ENCODE results near the gene PABPC3. TPM values are rescaled to one million over a fixed set of nuclear protein-coding genes. Genes with fewer than 3 reads are reported as not detected.
A peak's percentile ranks its signal among the peaks of the same experiment; 100 is the strongest.

The PABPC3 gene
- total RNA-seq, result under 1 TPM; 0.20 to 0.29 TPM

GRCh38 chr13:25095851-25096453, at the start of gene PABPC3:
PABPC3 (plus strand) TSS chr13:25096136; CDS start chr13:25096199, 63 bp downstream.
- ATAC-seq, result peak in 1 of 2 donors; percentile 16
- peaks cover 0 to 6% of the 10 kb centered on the region in 2 donors for H3K36me3 Mint-ChIP-seq

DNA sequence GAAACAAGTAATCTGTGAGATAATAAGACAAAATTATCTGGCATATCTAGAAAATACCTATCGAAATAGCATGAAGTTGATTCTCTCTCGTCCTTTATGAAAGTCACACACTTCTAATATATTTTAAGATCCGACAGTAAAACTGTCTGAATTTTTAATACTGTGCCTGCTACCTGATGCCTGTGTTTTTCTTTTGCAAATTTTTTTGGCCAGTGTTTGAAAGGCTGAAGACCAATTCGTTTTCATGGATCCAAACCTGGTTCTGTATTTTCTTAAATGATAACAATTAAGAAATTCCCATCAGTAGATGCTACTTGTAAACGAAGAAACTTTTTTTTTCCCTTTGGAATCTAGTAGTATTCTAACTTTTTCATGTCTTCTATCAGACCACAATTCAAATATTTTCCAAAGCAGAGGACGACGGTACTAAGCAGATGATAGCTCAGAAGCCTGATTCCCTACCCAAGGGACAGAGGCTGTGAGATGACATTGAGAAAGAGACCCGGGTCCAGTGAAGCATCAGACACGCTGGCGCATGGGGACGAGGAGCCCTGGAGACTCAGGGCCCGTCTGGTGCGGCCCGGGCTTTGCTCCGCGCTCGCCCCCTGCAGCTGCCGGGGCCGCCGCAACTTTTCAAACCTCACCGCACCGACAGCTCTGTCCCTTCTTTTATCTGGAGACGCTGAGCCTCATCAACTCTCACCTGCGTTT, 49.5 kb upstream of the PABPC3 start:
- Mint-ChIP-seq H3K9me3 (peaks cover 10 to 16% of the 10 kb centered on the region in 2 donors), H3K36me3 (peaks cover 11 to 19% of the 10 kb centered on the region in 2 donors), H3K27ac (no peak overlapping the region)
- ATAC-seq (no peak), DNase-seq (ENCODE audit: low spot score in 2 of 2) (no peak)

More at GRCh38 chr13:25095851-25096453, at the start of gene PABPC3:
- peak in 1 of 2 donors; percentile 6 for DNase-seq (ENCODE audit: low spot score in 2 of 2)
- H3K27ac Mint-ChIP-seq, result no peak within 1 kb of the TSS
- peaks cover 0 to 4% of the 10 kb centered on the region in 2 donors for H3K9me3 Mint-ChIP-seq

DNA sequence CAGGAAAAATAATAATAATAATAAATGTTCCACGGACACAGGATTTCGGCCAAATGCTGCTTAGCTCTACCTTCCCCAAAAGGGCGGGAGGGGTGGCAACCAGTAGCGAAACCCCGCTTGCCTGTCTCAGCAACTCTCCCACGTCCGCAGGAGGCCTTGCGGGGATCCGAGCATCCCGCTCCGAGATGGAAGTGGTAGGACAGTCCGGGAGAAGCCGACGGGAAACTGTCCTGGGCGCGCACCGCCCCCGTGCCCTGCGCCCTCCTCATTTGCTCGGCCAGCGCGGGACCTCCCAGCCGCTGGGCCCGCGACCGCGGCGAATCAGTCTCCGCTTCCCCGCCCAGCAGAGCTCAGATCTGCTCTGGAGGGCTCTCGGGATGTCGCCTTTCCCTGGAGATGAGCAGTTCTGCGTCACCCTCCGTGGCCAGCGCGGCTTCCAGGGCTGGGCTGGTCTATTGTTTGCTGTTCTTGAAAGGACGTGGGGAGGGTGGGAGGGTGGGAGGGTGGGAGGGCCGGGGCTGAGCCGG, 48.9 kb upstream of the PABPC3 start:
- peaks cover 11 to 22% of the 10 kb centered on the region in 2 donors for H3K36me3 Mint-ChIP-seq
- no peak overlapping the region for H3K27ac Mint-ChIP-seq
- DNase-seq (ENCODE audit: low spot score in 2 of 2) (no peak), ATAC-seq (no peak)
- H3K9me3 Mint-ChIP-seq, result peaks cover 11 to 19% of the 10 kb centered on the region in 2 donors

DNA sequence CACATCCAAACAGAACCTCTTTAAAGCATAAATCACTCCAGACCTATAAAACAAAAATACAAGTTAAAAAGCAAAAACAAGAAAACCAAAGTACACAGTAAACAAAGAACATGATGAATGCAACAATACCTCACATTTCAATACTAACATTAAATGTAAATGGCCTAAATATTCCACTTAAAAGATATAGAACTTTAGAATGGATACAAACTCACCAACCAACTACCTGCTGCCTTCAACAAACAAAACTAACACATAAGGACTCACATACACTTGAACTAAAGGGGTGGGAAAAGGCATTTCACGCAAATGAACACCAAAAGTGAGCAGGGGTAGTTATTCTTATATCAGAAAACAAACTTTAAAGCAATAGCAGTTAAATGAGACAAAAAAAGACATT, 44.9 kb upstream of the PABPC3 start:
- ATAC-seq (no peak), DNase-seq (ENCODE audit: low spot score in 2 of 2) (no peak)
- peaks cover 11 to 22% of the 10 kb centered on the region in 2 donors for H3K36me3 Mint-ChIP-seq
- H3K27ac Mint-ChIP-seq, result no peak overlapping the region
- H3K9me3 Mint-ChIP-seq, result peaks cover 11 to 19% of the 10 kb centered on the region in 2 donors

DNA sequence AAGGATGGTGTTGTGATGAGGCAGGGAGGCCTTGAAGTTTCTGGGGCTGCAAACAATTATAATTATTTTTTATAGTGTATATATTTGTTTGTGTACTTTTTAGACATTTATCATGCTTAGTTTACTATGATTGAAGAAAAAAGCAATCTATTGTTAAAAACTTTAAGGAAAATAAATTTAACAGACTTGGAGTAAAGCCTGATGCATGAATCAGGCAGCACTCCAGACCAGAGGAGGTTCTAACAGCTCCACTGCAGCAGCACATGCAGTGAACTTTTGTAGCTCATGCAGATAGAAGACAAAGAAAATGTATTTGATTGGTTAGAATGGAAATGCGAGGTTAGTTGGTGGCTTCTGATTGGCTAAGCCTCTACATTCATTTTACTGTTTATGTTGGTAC, 36.8 kb upstream of the PABPC3 start:
- no peak for ATAC-seq
- Mint-ChIP-seq H3K9me3 (no peaks in the 10 kb centered on the region), H3K36me3 (no peaks in the 10 kb centered on the region), H3K27ac (no peak overlapping the region)
- no peak for DNase-seq (ENCODE audit: low spot score in 2 of 2)

DNA sequence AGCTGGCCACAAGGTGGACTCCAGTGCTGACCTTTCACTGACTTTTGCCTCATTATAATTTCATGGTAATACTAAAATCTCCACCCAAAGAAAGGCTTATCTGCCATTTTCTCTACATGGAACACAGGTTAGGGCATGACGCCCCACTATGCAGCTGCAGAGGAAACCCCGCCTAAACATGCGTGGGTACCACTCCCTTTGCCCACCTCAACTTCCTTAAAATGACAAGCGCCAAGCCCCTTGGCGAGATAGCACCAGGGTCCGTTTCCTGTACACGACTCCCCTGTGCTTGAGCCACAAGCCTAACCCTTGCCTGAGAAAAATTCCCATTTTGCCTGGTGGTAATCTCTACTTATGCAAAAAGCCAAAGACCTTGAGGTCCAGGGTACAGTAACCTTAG, 36.0 kb upstream of the PABPC3 start:
- DNase-seq (ENCODE audit: low spot score in 2 of 2), result no peak
- no peak for ATAC-seq
- Mint-ChIP-seq H3K27ac (no peak overlapping the region), H3K36me3 (no peaks in the 10 kb centered on the region), H3K9me3 (no peaks in the 10 kb centered on the region)

DNA sequence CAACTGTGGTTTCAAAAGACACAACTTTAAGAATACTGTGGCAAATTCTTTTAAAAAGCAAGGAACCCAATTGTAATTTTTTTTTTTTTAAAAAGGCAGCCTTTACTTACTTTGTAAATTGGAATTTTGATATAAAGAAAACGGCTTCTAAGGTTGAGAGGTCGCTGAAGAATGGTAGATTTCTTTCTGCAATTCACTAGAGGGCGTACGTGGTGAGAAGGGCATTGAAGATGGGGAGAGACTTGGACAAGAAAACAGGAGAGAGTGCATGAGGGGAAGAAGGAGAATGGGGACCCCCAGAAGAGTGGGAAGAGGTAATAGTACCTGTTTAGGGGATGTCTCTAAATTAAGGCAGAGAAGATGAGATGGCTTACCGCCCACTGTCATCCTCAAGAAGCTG, 33.5 kb upstream of the PABPC3 start:
- Mint-ChIP-seq H3K36me3 (no peaks in the 10 kb centered on the region), H3K9me3 (no peaks in the 10 kb centered on the region), H3K27ac (no peak overlapping the region)
- ATAC-seq (no peak), DNase-seq (ENCODE audit: low spot score in 2 of 2) (no peak)

GRCh38 chr13:25064396-25064795, 31.5 kb upstream of the PABPC3 start:
- Mint-ChIP-seq H3K27ac (no peak overlapping the region), H3K36me3 (no peaks in the 10 kb centered on the region)

DNA sequence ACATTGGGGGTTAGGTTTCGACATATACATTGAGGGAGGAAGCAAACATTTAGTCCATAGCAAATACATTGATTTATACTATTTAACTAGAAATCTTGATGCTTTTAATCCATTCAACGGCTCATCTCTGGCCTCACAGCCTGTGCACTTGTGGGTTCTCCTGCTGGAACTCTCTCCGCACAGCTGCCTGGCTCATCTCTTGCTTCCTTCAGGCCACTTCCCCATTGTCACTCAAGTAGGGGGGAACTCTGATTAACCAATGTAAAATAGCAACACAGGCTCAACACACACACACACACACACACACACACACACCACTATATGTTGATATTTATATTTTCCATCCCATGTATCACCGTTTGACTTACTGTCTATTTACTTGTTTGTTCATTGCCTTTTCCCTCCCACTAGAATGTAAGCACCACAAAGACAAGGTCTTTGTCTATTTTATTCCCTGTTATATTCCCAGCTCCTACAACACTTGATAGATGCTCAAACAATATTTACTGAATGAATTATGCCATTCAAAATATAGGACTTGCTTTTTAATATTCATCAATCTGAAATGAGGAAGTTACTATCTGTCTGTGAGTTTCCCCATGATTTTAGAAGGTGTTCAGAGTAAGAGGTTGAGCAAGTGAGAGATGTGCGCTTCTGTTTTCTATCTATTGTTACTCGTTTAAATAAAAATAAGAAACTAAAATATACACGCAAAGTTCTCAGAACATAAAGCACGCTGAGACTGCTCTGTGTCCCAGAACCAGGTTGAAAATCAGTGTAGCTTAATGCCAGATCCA, 29.8 kb upstream of the PABPC3 start:
- DNase-seq (ENCODE audit: low spot score in 2 of 2), result no peak
- Mint-ChIP-seq H3K36me3 (no peaks in the 10 kb centered on the region), H3K27ac (no peak overlapping the region), H3K9me3 (no peaks in the 10 kb centered on the region)
- no peak for ATAC-seq

More at GRCh38 chr13:25064396-25064795, 31.5 kb upstream of the PABPC3 start:
- H3K9me3 Mint-ChIP-seq, result no peaks in the 10 kb centered on the region
- DNase-seq (ENCODE audit: low spot score in 2 of 2), result no peak
- ATAC-seq, result no peak

- Mint-ChIP-seq H3K36me3 (no peaks in the 10 kb centered on the region), H3K9me3 (no peaks in the 10 kb centered on the region), H3K27ac (no peak overlapping the region)
- DNase-seq (ENCODE audit: low spot score in 2 of 2) (no peak), ATAC-seq (no peak)
Observed at GRCh38 chr13:25067064-25067463, 28.9 kb upstream of the PABPC3 start.

- no peaks in the 10 kb centered on the region for H3K36me3 Mint-ChIP-seq
Observed at GRCh38 chr13:25068810-25069209, 27.1 kb upstream of the PABPC3 start.

GRCh38 chr13:25069236-25069635, 26.7 kb upstream of the PABPC3 start:
- ATAC-seq, result no peak
- H3K27ac Mint-ChIP-seq, result no peak overlapping the region

More at GRCh38 chr13:25068810-25069209, 27.1 kb upstream of the PABPC3 start:
- H3K9me3 Mint-ChIP-seq, result no peaks in the 10 kb centered on the region
- no peak overlapping the region for H3K27ac Mint-ChIP-seq
- no peak for DNase-seq (ENCODE audit: low spot score in 2 of 2)
- ATAC-seq, result no peak

GRCh38 chr13:25069911-25070310, 26.0 kb upstream of the PABPC3 start:
- no peak overlapping the region for H3K27ac Mint-ChIP-seq
- no peaks in the 10 kb centered on the region for H3K36me3 Mint-ChIP-seq
- ATAC-seq (no peak), DNase-seq (ENCODE audit: low spot score in 2 of 2) (no peak)
- H3K9me3 Mint-ChIP-seq, result no peaks in the 10 kb centered on the region

More at GRCh38 chr13:25069236-25069635, 26.7 kb upstream of the PABPC3 start:
- no peak for DNase-seq (ENCODE audit: low spot score in 2 of 2)
- Mint-ChIP-seq H3K9me3 (no peaks in the 10 kb centered on the region), H3K36me3 (no peaks in the 10 kb centered on the region)

DNA sequence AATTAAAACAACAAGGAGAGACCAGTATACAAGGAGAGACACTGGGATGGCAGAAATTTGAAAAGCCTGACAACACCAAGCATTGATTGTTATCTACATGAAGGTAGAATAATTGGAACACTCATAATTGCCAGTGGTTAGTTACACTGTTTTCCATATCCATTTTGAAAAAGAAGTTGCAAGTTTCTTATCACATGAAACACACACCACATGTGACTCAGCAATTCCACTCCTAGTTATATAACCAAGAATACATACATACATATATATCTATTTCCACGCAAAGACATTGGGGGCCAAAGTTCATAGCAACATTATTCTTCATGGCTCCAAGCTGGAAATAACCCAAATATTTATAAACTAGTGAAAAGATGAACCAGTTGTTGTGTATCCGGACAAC, 15.2 kb upstream of the PABPC3 start:
- H3K27ac Mint-ChIP-seq, result no peak overlapping the region
- no peak for ATAC-seq
- no peaks in the 10 kb centered on the region for H3K36me3 Mint-ChIP-seq
- no peaks in the 10 kb centered on the region for H3K9me3 Mint-ChIP-seq
- DNase-seq (ENCODE audit: low spot score in 2 of 2), result no peak

DNA sequence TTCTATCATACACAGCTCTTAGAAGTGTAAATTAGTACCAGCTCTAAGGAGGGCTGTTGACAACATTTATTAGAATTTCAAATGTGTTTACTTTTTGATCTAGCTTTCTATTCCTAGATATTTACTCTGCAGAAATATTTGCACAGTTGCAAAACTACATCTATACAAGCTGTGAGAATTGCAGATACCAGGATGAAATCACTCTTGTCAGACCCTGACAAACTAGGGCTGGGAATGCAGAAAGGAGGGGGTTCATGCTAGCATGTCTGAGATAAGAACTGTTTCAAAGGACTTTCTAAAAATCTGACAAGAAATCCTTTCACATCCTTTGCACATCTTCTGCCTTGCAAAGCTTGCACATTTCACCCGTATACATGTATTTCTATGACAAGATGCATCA, 11.8 kb upstream of the PABPC3 start:
- Mint-ChIP-seq H3K9me3 (no peaks in the 10 kb centered on the region), H3K27ac (no peak overlapping the region), H3K36me3 (no peaks in the 10 kb centered on the region)
- ATAC-seq, result no peak
- no peak for DNase-seq (ENCODE audit: low spot score in 2 of 2)

DNA sequence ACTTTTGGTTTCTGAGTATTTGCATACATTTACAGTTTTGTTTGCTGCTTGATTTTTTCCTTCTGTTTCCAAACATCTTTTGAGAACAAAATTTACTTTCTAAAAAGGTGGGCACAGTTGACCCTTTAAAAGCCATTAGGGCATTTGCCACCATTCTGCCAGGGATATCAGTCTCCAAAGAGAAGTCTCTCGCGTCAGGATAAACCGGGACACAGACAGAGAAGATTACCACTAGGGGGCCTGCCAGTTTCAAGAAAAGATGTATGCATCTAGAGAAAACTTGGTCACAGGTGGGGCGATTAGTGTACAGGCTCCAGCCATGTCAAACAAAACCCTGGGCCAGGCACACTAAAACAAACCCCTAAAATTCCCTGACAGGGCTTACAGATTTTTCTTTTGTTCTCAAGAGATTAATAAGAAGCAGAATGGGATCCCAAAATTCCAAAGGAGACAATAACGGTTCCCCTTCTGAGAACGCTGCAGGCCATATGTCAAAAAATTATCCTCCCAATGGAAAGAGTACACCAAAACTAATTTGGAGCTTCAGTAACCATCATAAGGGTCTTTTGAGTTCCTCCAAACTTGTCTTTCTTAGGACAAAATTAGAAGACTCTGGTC, 10.7 kb upstream of the PABPC3 start:
- ATAC-seq, result no peak
- peak in 1 of 2 donors; percentile 8 for DNase-seq (ENCODE audit: low spot score in 2 of 2)
- Mint-ChIP-seq H3K27ac (no peak overlapping the region), H3K36me3 (no peaks in the 10 kb centered on the region), H3K9me3 (no peaks in the 10 kb centered on the region)

Measured in activated naive CD4-positive, alpha-beta T cell treated with anti-CD3 and anti-CD28 coated beads, Interleukin-2, amount 50 U/mL, for 72 hours (primary cell).